GM23338 (cell line): ENCODE data around the gene GRK4. TPM values are rescaled to one million over a fixed set of nuclear protein-coding genes. Genes with fewer than 3 reads are reported as not detected.
A peak's percentile ranks its signal among the peaks of the same experiment; 100 is the strongest.

Source experiments
- ATAC-seq: fragments of 200-7000 bp; cut with Tn5 transposase; 3 replicates; pipeline ENCODE4 v1.9.1; 2020
- DNase-seq: peaks from one replicate; pipeline ENCODE4 v3.0.0-alpha.2; 2015; ENCODE audit warnings: low spot score
- H2AFZ ChIP-seq: fragments of 200-600 bp; sonication (generic); 2 replicates; pipeline ENCODE4 v1.8.0; 2016; ENCODE audit warnings: antibody characterized with exemption, mild to moderate bottlenecking, moderate library complexity
- H3F3A ChIP-seq: fragments of 200-600 bp; sonication (generic); replicated peaks from 2 replicates; pipeline ENCODE4 v1.8.0; 2017; ENCODE audit warnings: antibody characterized with exemption, mixed run types, low read depth
- H3K27ac ChIP-seq: fragments of 200-600 bp; sonication (generic); 2 replicates; pipeline ENCODE4 v1.6.1; 2016; ENCODE audit warnings: low read depth
- H3K27me3 ChIP-seq: fragments of 200-600 bp; sonication (generic); 2 replicates; pipeline ENCODE4 v1.8.0; 2016; ENCODE audit warnings: mild to moderate bottlenecking, mixed run types, moderate library complexity; ENCODE audit not compliant: insufficient read depth
- H3K36me3 ChIP-seq: fragments of 200-600 bp; sonication (generic); 2 replicates; pipeline ENCODE4 v1.8.0; 2016; ENCODE audit warnings: mild to moderate bottlenecking; ENCODE audit not compliant: insufficient read depth
- H3K4me1 ChIP-seq: fragments of 200-600 bp; sonication (generic); 2 replicates; pipeline ENCODE4 v1.8.0; 2016; ENCODE audit warnings: mild to moderate bottlenecking, moderate library complexity; ENCODE audit not compliant: insufficient read depth
- H3K4me2 ChIP-seq: fragments of 200-600 bp; sonication (generic); 2 replicates; pipeline ENCODE4 v1.7.1; 2017; ENCODE audit warnings: mixed run types
- H3K4me3 ChIP-seq: fragments of 200-600 bp; sonication (generic); 2 replicates; pipeline ENCODE4 v1.6.1; 2016; ENCODE audit warnings: mixed run types
- H3K79me2 ChIP-seq: fragments of 200-600 bp; sonication (generic); replicated peaks from 2 replicates; pipeline ENCODE4 v1.8.0; 2017; ENCODE audit warnings: mild to moderate bottlenecking; ENCODE audit not compliant: insufficient read depth
- H3K9me2 ChIP-seq: fragments of 200-600 bp; sonication (generic); 2 replicates; pipeline ENCODE4 v1.8.0; 2017; ENCODE audit not compliant: insufficient read depth
- H4K20me1 ChIP-seq: fragments of 200-600 bp; sonication (generic); replicated peaks from 2 replicates; pipeline ENCODE4 v1.8.0; 2017; ENCODE audit warnings: mild to moderate bottlenecking; ENCODE audit not compliant: insufficient read depth
- H3K27ac Mint-ChIP-seq: 2 replicates; pipeline ENCODE4 v1.8.0; 2020; ENCODE audit warnings: inconsistent platforms, mild to moderate bottlenecking, moderate library complexity, mixed read lengths
- H3K27me3 Mint-ChIP-seq: 3 replicates; pipeline ENCODE4 v1.8.0; 2022; ENCODE audit warnings: low read depth, mild to moderate bottlenecking, moderate library complexity, mixed read lengths, inconsistent platforms; ENCODE audit not compliant: insufficient read depth, poor library complexity
- H3K36me3 Mint-ChIP-seq: 3 replicates; pipeline ENCODE4 v1.8.0; 2021; ENCODE audit warnings: low read depth, mild to moderate bottlenecking, inconsistent platforms, moderate library complexity, mixed read lengths
- H3K4me1 Mint-ChIP-seq: 3 replicates; pipeline ENCODE4 v1.8.0; 2020; ENCODE audit warnings: mild to moderate bottlenecking, inconsistent platforms, mixed read lengths
- H3K4me3 Mint-ChIP-seq: 3 replicates; pipeline ENCODE4 v1.8.0; 2021; ENCODE audit warnings: moderate library complexity, mild to moderate bottlenecking, inconsistent platforms, mixed read lengths
- H3K9me3 Mint-ChIP-seq: 3 replicates; pipeline ENCODE4 v1.8.0; 2020; ENCODE audit warnings: moderate library complexity, mild to moderate bottlenecking, inconsistent platforms, mixed read lengths
- CTCF ChIP-seq, 2 experiments: fragments of 200-600 bp in 1 of 2; sonication (generic) in 1 of 2; conservative IDR thresholded peaks; 2 replicates each; pipeline versions ENCODE4 v1.5.1 to v1.6.1; 2016 to 2017; ENCODE audit warnings: antibody characterized with exemption in 2 of 2, low read depth in 2 of 2, mild to moderate bottlenecking in 2 of 2, moderate library complexity in 1 of 2
- EZH2 ChIP-seq: fragments of 200-600 bp; sonication (generic); IDR thresholded peaks from one replicate; pipeline ENCODE4 v1.8.0; 2017; ENCODE audit warnings: antibody characterized with exemption, mild to moderate bottlenecking, low read depth; ENCODE audit not compliant: unreplicated experiment
- POLR2AphosphoS5 ChIP-seq: IDR thresholded peaks from 2 replicates; pipeline ENCODE4 v1.6.1; 2016; ENCODE audit warnings: antibody characterized with exemption, low read depth
- REST ChIP-seq: IDR thresholded peaks from one replicate; pipeline ENCODE4 v1.6.1; 2018; ENCODE audit warnings: antibody characterized with exemption; ENCODE audit not compliant: unreplicated experiment
- STAT1 ChIP-seq: IDR thresholded peaks from one replicate; pipeline ENCODE4 v1.6.1; 2016; ENCODE audit warnings: antibody characterized with exemption; ENCODE audit not compliant: unreplicated experiment
- ZNF331 ChIP-seq: fragments of 250-450 bp; sonication (Bioruptor Pico); IDR thresholded peaks from 2 replicates; pipeline ENCODE4 v1.5.0; 2020; ENCODE audit warnings: low read depth, mild to moderate bottlenecking, moderate library complexity
- polyA plus RNA-seq: library from polyadenylated mRNA; unstranded; fragments of >200 nt; fragmentation: Nextera tagmentation; extraction: Ambion mirVana; gene quantifications from 2 replicates; pipeline ENCODE4 v1.2.1, GENCODE V29; 2016
- total RNA-seq: library from RNA; depleted of rRNA; stranded (reverse); fragments of >200 nt; shearing (Covaris generic); gene quantifications from 2 replicates; pipeline ENCODE4 v1.2.3, GENCODE V29; 2014

Gene GRK4
- total and polyA plus RNA-seq, 2 experiments from 2014 or later, result 1.3 to 1.4 TPM

GRCh38 chr4:3074078-3074845 is 110.9 kb downstream of the GRK4 start, which contains the start of the genes HTT and HTT-AS (continued):
- no peak for TF ChIP-seq ZNF331 (CRISPR knock-in tag)
- TF ChIP-seq CTCF (conservative IDR thresholded peaks at IDR 0.05; ENCODE audit: low read depth in 2 of 2), result no peak
- TF ChIP-seq EZH2, result no peak
- TF ChIP-seq REST, result no peak

DNA sequence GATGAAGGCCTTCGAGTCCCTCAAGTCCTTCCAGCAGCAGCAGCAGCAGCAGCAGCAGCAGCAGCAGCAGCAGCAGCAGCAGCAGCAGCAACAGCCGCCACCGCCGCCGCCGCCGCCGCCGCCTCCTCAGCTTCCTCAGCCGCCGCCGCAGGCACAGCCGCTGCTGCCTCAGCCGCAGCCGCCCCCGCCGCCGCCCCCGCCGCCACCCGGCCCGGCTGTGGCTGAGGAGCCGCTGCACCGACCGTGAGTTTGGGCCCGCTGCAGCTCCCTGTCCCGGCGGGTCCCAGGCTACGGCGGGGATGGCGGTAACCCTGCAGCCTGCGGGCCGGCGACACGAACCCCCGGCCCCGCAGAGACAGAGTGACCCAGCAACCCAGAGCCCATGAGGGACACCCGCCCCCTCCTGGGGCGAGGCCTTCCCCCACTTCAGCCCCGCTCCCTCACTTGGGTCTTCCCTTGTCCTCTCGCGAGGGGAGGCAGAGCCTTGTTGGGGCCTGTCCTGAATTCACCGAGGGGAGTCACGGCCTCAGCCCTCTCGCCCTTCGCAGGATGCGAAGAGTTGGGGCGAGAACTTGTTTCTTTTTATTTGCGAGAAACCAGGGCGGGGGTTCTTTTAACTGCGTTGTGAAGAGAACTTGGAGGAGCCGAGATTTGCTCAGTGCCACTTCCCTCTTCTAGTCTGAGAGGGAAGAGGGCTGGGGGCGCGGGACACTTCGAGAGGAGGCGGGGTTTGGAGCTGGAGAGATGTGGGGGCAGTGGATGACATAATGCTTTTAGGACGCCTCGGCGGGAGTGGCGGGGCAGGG is 111.7 kb downstream of the GRK4 start:
- Histone ChIP-seq H3K27me3 (no peaks in the 10 kb centered on the region), H3K79me2 (peaks cover 46% of the 10 kb centered on the region), H3K27ac (peak overlapping the region; percentile 94), H3K36me3 (no peaks in the 10 kb centered on the region), H3K4me3 (peak overlapping the region; percentile 76), H2AFZ (no peak overlapping the region), H3F3A (no peaks in the 10 kb centered on the region), H4K20me1 (peaks cover 31% of the 10 kb centered on the region), H3K4me1 (peaks cover 12% of the 10 kb centered on the region), H3K4me2 (peak overlapping the region; percentile 76), H3K9me2 (no peaks in the 10 kb centered on the region)
- no peaks in the 10 kb centered on the region for H3K9me3 Mint-ChIP-seq
- no peak for TF ChIP-seq STAT1
- TF ChIP-seq POLR2AphosphoS5, result peak; percentile 60
- H3K4me1 Mint-ChIP-seq, result peaks cover 12% of the 10 kb centered on the region
- peaks cover 5% of the 10 kb centered on the region for H3K27me3 Mint-ChIP-seq
- ATAC-seq (peak; percentile 31), DNase-seq (peak; percentile 91)
- H3K4me3 Mint-ChIP-seq, result peak overlapping the region; percentile 98
- peak overlapping the region; percentile 99 for H3K27ac Mint-ChIP-seq
- H3K36me3 Mint-ChIP-seq, result no peaks in the 10 kb centered on the region; the same call in 2 of the 3 replicates
